Fibroblast of villous mesenchyme (primary cell): ENCODE data around the gene TMEM169. TPM values are rescaled to one million over a fixed set of nuclear protein-coding genes. Genes with fewer than 3 reads are reported as not detected.
A peak's percentile ranks its signal among the peaks of the same experiment; 100 is the strongest.

ENCODE experiments used
- DNase-seq: peaks from one replicate; pipeline ENCODE4 v3.0.0-alpha.2; 2010; ENCODE audit warnings: low read depth
- H3K4me3 ChIP-seq: 2 replicates; pipeline ENCODE4 v1.5.1; 2011; ENCODE audit warnings: low read depth, mild to moderate bottlenecking, low read length
- total RNA-seq: library from RNA; depleted of rRNA; stranded (reverse); fragments of >200 nt; gene quantifications from 2 replicates; pipeline ENCODE4 v1.2.3, GENCODE V29; 2012
- TF ChIP-seq, protein P1 (sequence below): IDR thresholded peaks from 2 replicates; pipeline ENCODE4 v1.5.1; 2012; ENCODE audit warnings: low read depth, mild to moderate bottlenecking, low read length; ENCODE audit not compliant: insufficient read depth

Gene TMEM169
- total RNA-seq, 1 donor = 0.43 TPM

DNA sequence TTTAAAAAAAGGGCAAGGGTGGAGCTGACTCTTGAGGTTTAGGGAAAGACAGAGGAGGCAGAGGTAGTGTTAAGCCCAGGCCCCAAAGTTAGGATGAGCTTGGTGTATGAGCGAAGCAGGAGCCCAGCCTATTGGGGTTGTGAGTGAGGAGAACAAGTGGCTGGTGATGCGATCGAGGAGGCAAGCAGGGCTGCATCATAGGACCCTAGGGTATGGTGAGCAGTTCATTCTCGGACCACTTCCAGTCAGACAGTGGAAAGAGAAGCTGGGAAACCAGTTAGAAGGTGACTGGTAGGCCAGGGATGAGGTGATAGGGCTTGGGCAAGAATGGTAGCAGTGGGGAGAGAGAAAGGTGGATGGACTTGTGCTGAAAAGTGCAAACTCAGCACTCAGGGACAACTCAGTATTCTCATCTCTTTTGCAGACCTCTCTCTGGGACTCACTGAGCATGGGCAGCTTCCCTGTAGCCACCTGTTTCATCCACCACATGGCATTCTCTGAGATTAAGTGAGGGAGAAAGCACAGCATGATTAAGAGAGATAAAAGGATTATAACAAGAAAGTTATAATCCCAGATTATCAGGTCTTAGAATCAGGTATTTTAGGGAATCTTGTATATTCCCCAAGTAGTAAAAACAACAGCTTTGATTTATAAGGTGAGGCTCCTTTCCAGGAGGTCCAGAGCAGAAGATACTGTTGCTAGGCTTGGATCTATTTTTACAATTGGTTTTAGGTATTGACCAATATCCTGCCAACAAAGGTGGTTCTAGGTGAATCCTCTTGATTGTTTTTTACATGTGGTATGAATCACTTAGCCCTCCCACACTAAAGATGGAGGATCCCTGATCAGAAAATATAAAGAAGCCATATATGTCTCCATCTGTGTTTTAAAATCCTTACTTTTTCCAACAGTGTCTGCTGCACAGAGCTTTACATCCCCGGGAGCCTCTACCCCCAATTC, 65.7 kb downstream of the TMEM169 start:
- DNase-seq = no peak
- TF ChIP-seq, protein P1, sequence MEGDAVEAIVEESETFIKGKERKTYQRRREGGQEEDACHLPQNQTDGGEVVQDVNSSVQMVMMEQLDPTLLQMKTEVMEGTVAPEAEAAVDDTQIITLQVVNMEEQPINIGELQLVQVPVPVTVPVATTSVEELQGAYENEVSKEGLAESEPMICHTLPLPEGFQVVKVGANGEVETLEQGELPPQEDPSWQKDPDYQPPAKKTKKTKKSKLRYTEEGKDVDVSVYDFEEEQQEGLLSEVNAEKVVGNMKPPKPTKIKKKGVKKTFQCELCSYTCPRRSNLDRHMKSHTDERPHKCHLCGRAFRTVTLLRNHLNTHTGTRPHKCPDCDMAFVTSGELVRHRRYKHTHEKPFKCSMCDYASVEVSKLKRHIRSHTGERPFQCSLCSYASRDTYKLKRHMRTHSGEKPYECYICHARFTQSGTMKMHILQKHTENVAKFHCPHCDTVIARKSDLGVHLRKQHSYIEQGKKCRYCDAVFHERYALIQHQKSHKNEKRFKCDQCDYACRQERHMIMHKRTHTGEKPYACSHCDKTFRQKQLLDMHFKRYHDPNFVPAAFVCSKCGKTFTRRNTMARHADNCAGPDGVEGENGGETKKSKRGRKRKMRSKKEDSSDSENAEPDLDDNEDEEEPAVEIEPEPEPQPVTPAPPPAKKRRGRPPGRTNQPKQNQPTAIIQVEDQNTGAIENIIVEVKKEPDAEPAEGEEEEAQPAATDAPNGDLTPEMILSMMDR = no peak
- no peak overlapping the region for H3K4me3 ChIP-seq

DNA sequence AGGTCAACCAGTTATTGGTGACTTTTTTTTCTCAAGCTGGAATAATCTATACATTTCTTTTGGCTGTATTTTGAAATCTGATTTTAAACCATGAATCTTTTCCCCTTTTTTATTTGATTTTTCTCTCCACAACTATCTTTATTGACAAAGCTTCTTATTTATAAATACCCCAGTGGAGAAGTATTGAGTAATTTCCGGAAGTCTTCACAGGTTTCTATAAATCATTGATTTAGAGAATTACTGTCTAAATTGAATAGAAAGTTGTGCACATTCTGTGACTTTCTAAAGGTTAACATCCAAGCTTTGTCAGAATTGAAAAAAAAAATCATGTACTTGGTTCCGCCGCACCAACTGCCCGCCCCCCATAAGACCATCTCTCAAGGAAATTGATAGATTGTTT, 67.3 kb downstream of the TMEM169 start:
- no peak overlapping the region for H3K4me3 ChIP-seq
- TF ChIP-seq, protein P1 = no peak
- no peak for DNase-seq

DNA sequence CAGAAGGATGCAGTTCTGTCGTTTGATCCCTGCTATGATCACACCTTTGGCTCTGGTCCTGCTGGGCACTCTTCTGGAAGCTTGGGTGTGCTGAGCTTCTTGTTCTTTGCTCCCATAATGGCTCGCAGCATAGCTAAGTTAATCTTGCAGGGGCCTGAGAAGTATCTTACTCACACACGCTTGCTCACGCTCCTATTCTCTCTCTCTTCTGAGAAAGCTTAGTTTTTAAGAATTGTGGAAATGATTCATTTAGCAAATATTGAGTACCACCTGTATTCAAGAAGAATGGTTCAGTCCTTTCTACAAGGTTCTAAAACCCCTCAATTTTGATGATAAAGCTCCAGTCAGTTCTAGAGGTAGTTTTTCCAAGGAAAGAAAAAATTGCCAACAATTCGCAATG, 68.0 kb downstream of the TMEM169 start:
- TF ChIP-seq, protein P1 = no peak
- no peak for DNase-seq
- H3K4me3 ChIP-seq = no peak overlapping the region

DNA sequence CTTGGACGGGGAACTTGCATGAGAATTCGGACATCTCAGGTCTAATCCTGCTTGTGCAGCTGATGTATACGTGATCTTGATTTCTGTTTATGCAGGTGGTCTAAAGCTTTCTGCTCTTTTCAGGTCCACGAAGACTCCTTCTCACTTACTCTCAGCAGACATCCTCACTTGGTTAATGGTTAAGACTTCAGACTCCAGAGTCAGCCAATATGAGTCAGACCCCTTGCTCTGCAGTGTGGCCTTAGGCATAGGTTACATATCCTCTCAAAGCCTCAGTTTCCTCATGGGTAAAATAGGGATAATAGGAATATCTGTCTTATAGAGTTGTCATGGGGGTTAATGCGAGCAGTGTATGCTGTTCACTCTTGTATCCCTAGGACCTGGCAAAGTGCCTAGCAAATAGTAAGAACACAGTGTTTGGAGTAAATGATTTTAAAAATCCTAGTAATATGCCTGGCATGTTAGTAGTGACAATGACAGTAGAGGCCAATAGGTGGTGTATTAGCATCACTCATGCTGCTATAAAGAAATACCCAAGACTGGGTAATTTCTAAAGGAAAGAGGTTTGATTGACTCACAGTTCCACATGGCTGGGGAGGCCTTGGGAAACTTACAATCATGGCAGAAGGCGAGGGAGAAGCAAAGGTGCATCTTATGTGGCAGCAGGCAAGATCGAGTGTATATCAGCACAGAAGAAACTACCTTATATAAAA, 69.8 kb downstream of the TMEM169 start:
- DNase-seq = no peak
- TF ChIP-seq, protein P1 = peak; percentile 16

More for the DNA sequence above, 69.8 kb downstream of the TMEM169 start:
- no peak overlapping the region for H3K4me3 ChIP-seq

Other genes with a start within 250 kb of the TMEM169 start
- gene MREG, start 68.4 kb upstream of the TMEM169 start, total RNA-seq = 1.3 and 4.3 TPM in 2 replicates
- 9.9 and 12.6 TPM in 2 replicates for gene PECR, start 110 bp upstream of the TMEM169 start, total RNA-seq
- gene XRCC5, start 27.4 kb downstream of the TMEM169 start, total RNA-seq = 220 and 278 TPM in 2 replicates